Measurements from ENCODE around the gene TNFRSF8. TPM values are rescaled to one million over a fixed set of nuclear protein-coding genes. Genes with fewer than 3 reads are reported as not detected.

Gene TNFRSF8
- total and polyA plus RNA-seq, 7 donors = 0.25 to 0.86 (median 0.49) TPM

GRCh38 chr1:12124693-12125421, 61.8 kb downstream of the TNFRSF8 start:
- 42 to 45% (median 45%) methylated on average over 18 to 19 of the region's 19 CpGs for WGBS, 3 donors
- H3K4me1 ChIP-seq = no peaks in the 10 kb centered on the region
- TF ChIP-seq CTCF (IDR thresholded peaks at IDR 0.05) = peak; percentile 97
- peak; percentile 79 to 88 for DNase-seq
- H3K27me3 ChIP-seq (ENCODE audit: insufficient read depth in 3 of 3, low read length in 2 of 3) = no peaks in the 10 kb centered on the region
- peak; percentile 67 to 92 (median 83) for ATAC-seq
- intact Hi-C loops (cut with DNase I) = loop anchor here (1.0 to 10.0 kb wide), 3 partner anchors 84 to 530 kb away; no protein-coding TSS in a partner anchor
- H3K9me3 ChIP-seq = no peaks in the 10 kb centered on the region
- no peak overlapping the region for H3K4me3 ChIP-seq
- no peaks in the 10 kb centered on the region for H3K36me3 ChIP-seq (ENCODE audit: insufficient read depth in 1 of 2, low read depth in 1 of 2)
- H3K27ac ChIP-seq = peak overlapping the region; percentile 12

DNA sequence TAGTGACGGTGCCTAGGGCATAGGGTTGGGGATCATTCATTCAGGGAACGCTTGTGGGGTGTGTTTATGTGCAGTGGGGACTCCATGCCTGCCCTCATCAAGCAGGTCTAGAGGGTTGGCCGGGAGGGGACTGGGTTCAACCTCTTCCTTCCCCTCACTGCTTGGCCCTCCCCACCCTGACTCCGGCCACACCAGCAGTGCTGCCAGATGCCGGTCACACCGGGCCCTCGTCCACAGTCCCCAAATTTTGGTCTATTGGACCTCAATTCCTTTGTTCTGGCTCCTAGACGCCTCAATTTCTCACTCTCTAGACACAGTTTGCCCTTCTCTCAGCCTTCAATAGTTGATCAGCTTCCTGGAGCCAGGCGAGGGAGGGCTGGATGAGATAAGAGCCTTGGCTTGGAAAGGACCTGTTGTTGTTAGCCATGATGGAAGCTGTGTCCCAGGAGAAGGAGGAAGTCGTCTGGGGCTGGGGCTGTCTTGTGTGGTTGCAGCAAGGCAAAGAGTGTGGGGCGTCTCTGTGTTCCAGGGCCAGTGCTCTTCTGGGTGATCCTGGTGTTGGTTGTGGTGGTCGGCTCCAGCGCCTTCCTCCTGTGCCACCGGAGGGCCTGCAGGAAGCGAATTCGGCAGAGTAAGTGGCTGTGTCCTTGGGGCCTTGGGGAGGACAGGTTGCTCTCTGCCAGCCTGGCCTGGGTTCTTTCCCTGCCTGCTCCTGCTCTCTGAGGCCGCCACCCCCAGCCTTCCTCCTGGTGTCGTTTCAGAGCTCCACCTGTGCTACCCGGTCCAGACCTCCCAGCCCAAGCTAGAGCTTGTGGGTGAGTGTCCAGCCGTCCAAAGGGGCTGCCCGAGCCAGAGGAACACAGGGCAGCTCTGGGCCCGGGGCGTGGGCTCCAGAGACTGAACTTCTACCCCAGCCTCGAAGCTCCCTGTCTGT, 62.6 kb downstream of the TNFRSF8 start:
- WGBS, 3 donors = 69 to 74% (median 71%) methylated on average over 22 to 24 of the region's 24 CpGs
- intact Hi-C loops (cut with DNase I) = loop anchor here (2.0 to 10.0 kb wide), 2 partner anchors 83 to 529 kb away; no protein-coding TSS in a partner anchor
- Histone ChIP-seq H3K27ac (peak overlapping the region; percentile 12), H3K9me3 (no peaks in the 10 kb centered on the region), H3K4me1 (no peaks in the 10 kb centered on the region), H3K36me3 (ENCODE audit: insufficient read depth in 1 of 2, low read depth in 1 of 2) (no peaks in the 10 kb centered on the region), H3K27me3 (ENCODE audit: insufficient read depth in 3 of 3, low read length in 2 of 3) (no peaks in the 10 kb centered on the region), H3K4me3 (peak overlapping the region; percentile 36)
- no peak for TF ChIP-seq CTCF (IDR thresholded peaks at IDR 0.05)
- ATAC-seq = peak in 3 of 4 donors; percentile 22 to 40 (median 23)
- DNase-seq = no peak

DNA sequence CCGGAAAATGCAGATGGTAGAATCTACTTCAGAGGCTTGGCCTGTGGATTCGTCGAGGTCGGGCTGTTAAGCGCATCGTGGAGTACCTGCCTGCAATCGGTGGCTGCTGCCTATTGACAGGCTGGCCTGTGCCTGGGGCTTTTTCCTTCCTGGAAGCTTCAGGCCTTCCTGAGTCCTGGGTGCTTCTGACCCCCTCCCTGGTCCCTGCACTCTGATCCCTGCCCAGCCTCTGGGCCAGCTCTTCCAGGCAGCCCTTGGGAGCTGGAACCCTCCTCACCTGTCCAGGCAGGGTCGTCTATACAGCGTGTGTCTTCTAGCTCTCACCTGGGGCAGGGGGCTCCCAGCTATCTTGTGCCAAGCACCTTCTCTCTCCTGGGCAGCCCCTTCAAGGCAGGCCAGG, 63.7 kb downstream of the TNFRSF8 start:
- DNase-seq (no peak), ATAC-seq (no peak)
- H3K27ac ChIP-seq = no peak overlapping the region
- WGBS, 3 donors = 85 to 93% (median 93%) methylated on average over 9 of the region's 9 CpGs
- intact Hi-C loops (cut with DNase I) = loop anchor here in 1 of 2 donors (10.0 kb wide), 1 partner anchor 528 kb away; no protein-coding TSS in a partner anchor
- H3K9me3 ChIP-seq = no peaks in the 10 kb centered on the region
- H3K36me3 ChIP-seq (ENCODE audit: insufficient read depth in 1 of 2, low read depth in 1 of 2) = no peaks in the 10 kb centered on the region
- TF ChIP-seq CTCF (IDR thresholded peaks at IDR 0.05) = no peak
- H3K4me3 ChIP-seq = peak overlapping the region; percentile 36
- no peaks in the 10 kb centered on the region for H3K4me1 ChIP-seq
- no peaks in the 10 kb centered on the region for H3K27me3 ChIP-seq (ENCODE audit: insufficient read depth in 3 of 3, low read length in 2 of 3)

- DNase-seq (no peak), ATAC-seq (no peak)
- intact Hi-C loops (cut with DNase I) = loop anchor here in 1 of 2 donors (10.0 kb wide), 1 partner anchor 527 kb away; no protein-coding TSS in a partner anchor
- H3K27me3 ChIP-seq (ENCODE audit: insufficient read depth in 3 of 3, low read length in 2 of 3) = no peaks in the 10 kb centered on the region
- WGBS, 3 donors = 90 to 91% (median 91%) methylated on average over 10 of the region's 10 CpGs
- no peak overlapping the region for H3K4me3 ChIP-seq
- no peaks in the 10 kb centered on the region for H3K4me1 ChIP-seq
- TF ChIP-seq CTCF (IDR thresholded peaks at IDR 0.05) = no peak
- no peak overlapping the region for H3K27ac ChIP-seq
- H3K9me3 ChIP-seq = no peaks in the 10 kb centered on the region
- H3K36me3 ChIP-seq (ENCODE audit: insufficient read depth in 1 of 2, low read depth in 1 of 2) = no peaks in the 10 kb centered on the region
Observed at GRCh38 chr1:12127206-12127810, 64.2 kb downstream of the TNFRSF8 start.
